Astrocyte of the spinal cord (primary cell): ENCODE results near the gene NLRP1.
A peak's percentile ranks its signal among the peaks of the same experiment; 100 is the strongest.

Source experiments
- DNase-seq: peaks from one replicate; pipeline ENCODE4 v3.0.0; 2011; ENCODE audit warnings: low read depth, low spot score
- H3K4me3 ChIP-seq: 2 replicates; pipeline ENCODE4 v1.5.1; 2011; ENCODE audit warnings: low read depth, mild to moderate bottlenecking, low read length, moderate library complexity
- in situ Hi-C: cut with HindIII; loops from 2 replicates; pipeline ENCODE4 v1.10.0; 2017; ENCODE audit warnings: low sequenced_read_pairs
- TF ChIP-seq, protein P1 (sequence below): IDR thresholded peaks from 2 replicates; pipeline ENCODE4 v1.5.1; 2012; ENCODE audit warnings: low read depth, mild to moderate bottlenecking, low read length, inconsistent platforms

The NLRP1 gene

DNA sequence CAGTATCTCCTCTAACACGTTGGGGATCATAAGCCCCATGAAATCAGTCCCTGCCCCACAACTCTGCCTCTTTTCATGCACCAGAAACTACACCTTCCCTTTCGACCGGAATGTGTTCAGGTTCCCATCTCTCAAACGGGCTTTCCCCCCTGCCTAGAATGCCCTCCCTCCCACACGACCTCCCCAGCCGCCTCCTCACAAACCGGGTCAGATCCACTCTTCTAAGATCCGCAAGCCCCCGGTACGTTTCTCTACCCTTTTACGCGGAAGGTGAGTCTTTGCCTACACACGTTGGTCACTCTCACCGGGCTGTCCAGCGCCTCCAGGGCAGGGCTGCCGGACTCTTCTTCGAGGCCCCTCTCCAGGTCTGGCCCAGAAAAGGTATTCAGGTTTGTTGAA is 116.2 kb downstream of the NLRP1 start:
- TF ChIP-seq, protein P1, sequence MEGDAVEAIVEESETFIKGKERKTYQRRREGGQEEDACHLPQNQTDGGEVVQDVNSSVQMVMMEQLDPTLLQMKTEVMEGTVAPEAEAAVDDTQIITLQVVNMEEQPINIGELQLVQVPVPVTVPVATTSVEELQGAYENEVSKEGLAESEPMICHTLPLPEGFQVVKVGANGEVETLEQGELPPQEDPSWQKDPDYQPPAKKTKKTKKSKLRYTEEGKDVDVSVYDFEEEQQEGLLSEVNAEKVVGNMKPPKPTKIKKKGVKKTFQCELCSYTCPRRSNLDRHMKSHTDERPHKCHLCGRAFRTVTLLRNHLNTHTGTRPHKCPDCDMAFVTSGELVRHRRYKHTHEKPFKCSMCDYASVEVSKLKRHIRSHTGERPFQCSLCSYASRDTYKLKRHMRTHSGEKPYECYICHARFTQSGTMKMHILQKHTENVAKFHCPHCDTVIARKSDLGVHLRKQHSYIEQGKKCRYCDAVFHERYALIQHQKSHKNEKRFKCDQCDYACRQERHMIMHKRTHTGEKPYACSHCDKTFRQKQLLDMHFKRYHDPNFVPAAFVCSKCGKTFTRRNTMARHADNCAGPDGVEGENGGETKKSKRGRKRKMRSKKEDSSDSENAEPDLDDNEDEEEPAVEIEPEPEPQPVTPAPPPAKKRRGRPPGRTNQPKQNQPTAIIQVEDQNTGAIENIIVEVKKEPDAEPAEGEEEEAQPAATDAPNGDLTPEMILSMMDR: no peak
- peak; percentile 1 for DNase-seq
- peak overlapping the region; percentile 91 for H3K4me3 ChIP-seq
- in situ Hi-C loops: no loop called here

DNA sequence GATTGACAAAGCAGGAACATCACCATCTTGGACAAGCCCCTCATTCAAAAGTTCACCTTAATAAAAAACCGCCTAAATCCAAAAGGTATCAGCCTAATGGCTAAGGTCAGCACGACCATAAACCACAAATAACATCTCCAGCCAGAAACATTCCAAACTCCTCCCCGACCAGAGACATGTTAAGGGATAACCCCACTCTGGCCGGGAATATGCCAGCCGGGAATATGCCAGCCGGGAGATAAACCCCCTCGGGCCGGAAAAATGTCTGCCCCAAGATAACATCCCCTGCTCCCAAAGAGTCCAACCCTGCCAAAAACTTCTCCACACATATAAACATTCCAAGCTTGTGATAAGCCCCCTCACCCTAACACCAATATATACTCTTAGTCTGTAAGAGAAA is 116.9 kb downstream of the NLRP1 start:
- TF ChIP-seq, protein P1: no peak
- in situ Hi-C loops: no loop called here
- no peak for DNase-seq
- peak overlapping the region; percentile 91 for H3K4me3 ChIP-seq

DNA sequence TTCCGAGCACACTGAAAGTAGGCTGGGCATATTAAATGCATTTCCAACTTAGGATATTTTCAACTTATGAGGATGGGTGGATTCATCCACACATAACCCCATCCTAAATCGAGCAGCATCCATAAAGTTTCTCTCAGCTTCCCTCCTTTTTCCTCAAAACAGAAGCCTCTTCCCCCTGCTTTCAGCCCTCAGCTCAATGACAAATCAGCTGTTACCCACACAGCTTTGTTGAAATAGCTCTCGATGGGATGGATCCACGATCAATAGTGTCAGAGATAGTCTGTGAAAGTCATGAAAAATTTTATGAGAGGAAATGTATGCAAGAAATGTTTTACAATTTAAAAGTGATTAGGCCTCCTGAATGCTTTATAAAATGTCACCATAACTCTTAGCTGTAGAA is 118.0 kb downstream of the NLRP1 start:
- in situ Hi-C loops: no loop called here
- DNase-seq: no peak
- TF ChIP-seq, protein P1: no peak
- H3K4me3 ChIP-seq: no peak overlapping the region

DNA sequence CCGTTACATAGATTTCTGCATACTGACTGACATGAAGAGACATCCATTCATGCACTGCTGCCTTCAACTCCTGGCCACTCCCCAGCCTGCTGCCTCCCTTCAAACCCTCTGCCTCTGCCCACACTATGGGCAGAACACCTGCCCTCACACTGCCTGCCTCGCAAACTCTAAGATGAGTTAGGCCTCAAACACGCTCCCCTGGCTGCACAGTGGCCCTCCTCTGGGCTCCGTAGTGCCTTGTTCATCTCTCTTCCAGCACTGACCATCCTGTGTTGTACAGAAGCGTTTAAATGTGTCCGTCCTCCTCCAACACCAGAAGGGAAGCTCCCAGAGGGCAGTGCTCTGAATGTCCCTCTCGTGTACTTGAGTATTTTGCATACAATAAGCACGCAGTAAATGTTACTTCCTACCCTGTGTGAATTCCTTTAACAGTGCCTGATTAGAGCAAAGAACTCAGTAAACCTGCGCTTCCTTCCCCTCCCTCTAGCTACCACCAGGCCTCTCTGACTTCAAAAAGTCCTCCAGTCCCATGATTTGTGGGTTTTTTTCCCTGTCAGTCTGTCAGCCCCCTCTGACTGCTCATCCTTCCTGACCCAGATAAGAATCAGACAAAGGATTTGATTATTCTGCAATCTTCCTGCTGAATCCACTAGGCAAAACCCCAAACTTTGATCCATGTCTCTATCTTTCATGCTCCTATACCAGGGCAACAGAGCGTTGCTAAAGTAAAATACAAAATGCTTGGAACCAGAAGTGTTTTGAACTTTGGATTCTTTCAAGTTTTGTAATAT is 119.4 kb downstream of the NLRP1 start:
- in situ Hi-C loops: no loop called here
- no peak for DNase-seq
- TF ChIP-seq, protein P1: no peak
- H3K4me3 ChIP-seq: no peak overlapping the region
